GM12864 (cell line): Measurements from ENCODE around the gene PCSK6.
"Not testable (repeated sequence)": the region's sequence is repeated elsewhere in the genome, so short reads cannot be mapped to it uniquely, and the experiment has no call there.

Experiments
- DNase-seq: peaks from one replicate; pipeline ENCODE4 v3.0.0-alpha.2; 2011; ENCODE audit warnings: low read depth
- H3K4me3 ChIP-seq: 2 replicates; pipeline ENCODE4 v1.5.1; 2011; ENCODE audit warnings: mild to moderate bottlenecking, low read depth, low read length, control low read depth
- TF ChIP-seq, protein P1 (sequence below): IDR thresholded peaks from 2 replicates; pipeline ENCODE4 v1.5.1; 2011; ENCODE audit warnings: low read depth, mild to moderate bottlenecking, moderate library complexity, low read length, control low read depth, inconsistent platforms; ENCODE audit errors: missing control alignments

Gene PCSK6

DNA sequence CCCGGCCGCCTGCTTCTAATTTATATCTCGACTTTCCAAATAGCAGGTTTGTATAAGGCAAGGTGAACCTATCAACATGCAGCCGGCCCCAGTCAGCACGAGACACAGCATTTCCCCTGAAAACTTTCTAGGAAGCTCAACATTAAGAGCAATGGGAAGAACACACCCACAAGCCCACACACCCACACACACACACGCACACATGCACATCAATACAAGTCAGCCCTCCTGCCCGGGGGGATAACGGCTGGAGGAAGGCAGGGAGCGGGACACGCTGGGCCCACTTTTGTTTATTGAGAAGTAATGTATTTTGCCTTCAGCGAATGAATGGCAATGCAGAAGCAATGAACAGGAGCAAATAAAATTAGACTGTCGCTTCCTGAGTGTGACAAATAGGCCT is 83.5 kb downstream of the PCSK6 start:
- H3K4me3 ChIP-seq = no peak overlapping the region
- TF ChIP-seq, protein P1, sequence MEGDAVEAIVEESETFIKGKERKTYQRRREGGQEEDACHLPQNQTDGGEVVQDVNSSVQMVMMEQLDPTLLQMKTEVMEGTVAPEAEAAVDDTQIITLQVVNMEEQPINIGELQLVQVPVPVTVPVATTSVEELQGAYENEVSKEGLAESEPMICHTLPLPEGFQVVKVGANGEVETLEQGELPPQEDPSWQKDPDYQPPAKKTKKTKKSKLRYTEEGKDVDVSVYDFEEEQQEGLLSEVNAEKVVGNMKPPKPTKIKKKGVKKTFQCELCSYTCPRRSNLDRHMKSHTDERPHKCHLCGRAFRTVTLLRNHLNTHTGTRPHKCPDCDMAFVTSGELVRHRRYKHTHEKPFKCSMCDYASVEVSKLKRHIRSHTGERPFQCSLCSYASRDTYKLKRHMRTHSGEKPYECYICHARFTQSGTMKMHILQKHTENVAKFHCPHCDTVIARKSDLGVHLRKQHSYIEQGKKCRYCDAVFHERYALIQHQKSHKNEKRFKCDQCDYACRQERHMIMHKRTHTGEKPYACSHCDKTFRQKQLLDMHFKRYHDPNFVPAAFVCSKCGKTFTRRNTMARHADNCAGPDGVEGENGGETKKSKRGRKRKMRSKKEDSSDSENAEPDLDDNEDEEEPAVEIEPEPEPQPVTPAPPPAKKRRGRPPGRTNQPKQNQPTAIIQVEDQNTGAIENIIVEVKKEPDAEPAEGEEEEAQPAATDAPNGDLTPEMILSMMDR = no peak
- no peak for DNase-seq

GRCh38 chr15:101404245-101404644 is 85.3 kb downstream of the PCSK6 start:
- H3K4me3 ChIP-seq = no peak overlapping the region

DNA sequence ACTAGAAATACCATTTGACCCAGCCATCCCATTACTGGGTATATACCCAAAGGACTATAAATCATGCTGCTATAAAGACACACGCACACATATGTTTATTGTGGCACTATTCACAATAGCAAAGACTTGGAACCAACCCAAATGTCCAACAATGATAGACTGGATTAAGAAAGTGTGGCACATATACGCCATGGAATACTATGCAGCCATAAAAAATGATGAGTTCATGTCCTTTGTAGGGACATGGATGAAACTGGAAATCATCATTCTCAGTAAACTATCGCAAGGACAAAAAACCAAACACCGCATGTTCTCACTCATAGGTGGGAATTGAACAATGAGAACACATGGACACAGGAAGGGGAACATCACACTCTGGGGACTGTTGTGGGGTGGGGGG is 86.6 kb downstream of the PCSK6 start:
- not testable (repeated sequence) for DNase-seq, H3K4me3 ChIP-seq

More at GRCh38 chr15:101404245-101404644, 85.3 kb downstream of the PCSK6 start:
- TF ChIP-seq, protein P1 = no peak
- no peak for DNase-seq

DNA sequence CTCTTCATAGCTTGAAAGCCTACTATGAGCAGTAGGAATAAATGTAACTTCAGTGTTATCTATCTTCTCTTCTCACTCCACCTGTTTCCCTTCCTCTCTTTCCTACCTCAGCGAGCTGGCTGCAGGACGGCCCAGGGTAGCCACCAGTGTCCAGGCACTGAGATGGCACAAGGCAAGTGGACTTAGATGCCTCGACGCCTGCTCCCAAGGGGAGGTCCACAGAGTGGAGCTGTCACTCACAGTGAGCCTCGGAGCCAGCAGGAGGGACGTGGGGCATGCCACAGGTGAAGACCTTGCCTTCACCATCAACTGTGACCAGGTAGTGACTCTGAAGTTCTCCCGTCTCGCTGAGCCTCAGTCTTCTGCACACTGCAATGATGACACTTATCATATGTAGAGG is 88.2 kb downstream of the PCSK6 start:
- TF ChIP-seq, protein P1 = no peak
- no peak overlapping the region for H3K4me3 ChIP-seq

DNA sequence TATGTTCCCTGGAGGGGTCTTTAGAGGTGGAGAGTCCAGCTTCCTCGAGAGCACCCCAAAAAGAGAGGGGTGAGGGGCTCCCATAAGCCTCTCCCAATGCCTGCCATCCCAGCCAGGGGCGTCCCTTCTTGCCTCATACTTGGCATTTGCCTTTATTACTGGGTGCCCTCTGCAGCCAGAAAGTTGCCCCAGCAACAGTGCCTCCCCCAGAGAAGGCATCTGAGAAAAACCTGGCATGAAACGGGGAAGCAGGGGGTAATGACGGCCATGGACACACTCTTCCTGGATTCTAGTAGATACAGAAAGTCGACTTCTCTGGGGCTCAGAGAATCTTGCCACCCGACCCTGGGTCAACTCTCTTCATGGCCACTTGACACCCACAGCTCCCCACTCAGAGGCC is 90.1 kb downstream of the PCSK6 start:
- H3K4me3 ChIP-seq = no peak overlapping the region
- TF ChIP-seq, protein P1 = no peak
- DNase-seq = no peak

More for the DNA sequence above, 88.2 kb downstream of the PCSK6 start:
- DNase-seq = no peak

DNA sequence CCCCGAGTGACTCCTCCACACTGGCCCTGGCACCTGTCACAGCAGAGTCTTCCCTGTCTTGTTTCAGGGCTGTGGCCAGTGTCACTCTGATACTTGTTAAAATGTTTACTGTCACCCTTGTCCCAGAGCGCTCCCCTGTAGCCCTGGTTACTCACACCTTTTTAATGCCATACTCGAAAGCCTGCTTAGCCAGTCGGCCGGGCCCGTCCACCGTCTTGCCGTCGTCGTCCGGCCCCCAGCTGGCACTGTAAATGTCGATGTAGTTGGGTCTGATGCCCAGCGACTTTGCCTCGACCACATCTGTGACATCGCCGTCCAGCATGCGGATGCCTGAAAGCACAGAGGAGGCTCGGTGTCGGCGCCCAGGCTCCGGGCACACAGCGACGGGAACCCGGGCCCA is 91.3 kb downstream of the PCSK6 start:
- H3K4me3 ChIP-seq = no peak overlapping the region
- TF ChIP-seq, protein P1 = no peak
- no peak for DNase-seq

DNA sequence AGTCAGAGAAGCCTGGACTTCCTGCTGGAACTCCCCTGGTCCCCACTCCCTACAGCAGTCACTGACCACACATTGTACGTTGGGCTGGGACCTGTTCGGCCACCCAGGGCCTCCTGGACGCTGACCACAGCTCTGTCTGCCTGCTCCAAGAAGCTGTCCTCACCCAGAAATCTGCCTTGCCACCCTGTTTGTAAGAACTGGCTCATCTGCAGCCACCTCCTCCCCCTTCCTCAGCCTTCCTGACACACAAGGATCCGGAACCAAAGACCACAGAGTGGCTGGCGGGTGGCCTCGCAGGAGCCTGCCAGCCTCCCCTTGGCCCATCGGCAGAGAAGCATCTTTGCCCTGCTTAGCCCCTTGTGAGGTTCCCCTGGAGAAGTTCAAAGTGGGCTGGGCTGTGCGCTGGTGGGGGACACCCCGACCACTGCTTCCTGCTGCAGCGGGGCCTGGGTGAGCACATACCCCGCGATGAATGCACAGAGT is 91.9 kb downstream of the PCSK6 start:
- TF ChIP-seq, protein P1 = no peak
- no peak overlapping the region for H3K4me3 ChIP-seq
- DNase-seq = no peak
